GM12872 (cell line): Measurements from ENCODE around the gene PLA2G2A.

Source experiments
- CTCF ChIP-seq: IDR thresholded peaks from 3 replicates; pipeline ENCODE4 v1.5.1; 2011; ENCODE audit warnings: low read depth, mild to moderate bottlenecking, low read length, moderate library complexity; ENCODE audit not compliant: insufficient read depth

The PLA2G2A gene

GRCh38 chr1:19938472-19938871 is 40.9 kb downstream of the PLA2G2A start:
- no peak for TF ChIP-seq CTCF

DNA sequence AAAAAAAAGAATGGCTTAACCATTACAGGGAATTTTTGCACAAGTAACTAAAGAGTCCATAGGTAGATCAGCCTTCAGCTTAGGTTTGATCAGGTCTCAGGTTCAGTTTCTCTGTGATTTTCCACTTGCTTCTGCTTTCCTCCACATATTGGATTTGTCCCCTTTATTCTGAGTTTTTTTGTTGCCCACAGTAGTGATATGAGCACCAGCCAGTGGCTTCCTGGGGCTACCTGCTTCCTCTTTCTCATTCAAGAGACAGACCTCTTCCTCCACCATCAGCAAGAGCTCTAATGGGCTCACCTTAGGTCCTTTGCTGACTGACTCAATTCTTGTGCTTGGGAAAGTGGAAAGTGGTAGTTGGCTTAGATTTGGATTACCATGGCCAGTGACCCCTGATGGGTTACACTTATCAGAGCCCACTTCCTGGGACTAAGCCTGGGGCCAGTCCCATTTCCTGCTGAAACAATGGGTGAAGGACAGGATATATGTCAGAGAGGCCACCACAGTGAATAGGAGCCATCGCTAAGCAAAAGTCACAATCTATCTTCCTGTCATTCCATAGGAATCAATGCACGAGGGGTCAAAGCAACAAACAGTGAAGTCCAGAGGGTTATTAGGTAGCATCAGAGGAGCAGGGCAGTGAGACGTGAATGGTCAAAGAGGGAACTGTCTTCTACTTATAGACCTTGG is 43.2 kb downstream of the PLA2G2A start:
- TF ChIP-seq CTCF = no peak

DNA sequence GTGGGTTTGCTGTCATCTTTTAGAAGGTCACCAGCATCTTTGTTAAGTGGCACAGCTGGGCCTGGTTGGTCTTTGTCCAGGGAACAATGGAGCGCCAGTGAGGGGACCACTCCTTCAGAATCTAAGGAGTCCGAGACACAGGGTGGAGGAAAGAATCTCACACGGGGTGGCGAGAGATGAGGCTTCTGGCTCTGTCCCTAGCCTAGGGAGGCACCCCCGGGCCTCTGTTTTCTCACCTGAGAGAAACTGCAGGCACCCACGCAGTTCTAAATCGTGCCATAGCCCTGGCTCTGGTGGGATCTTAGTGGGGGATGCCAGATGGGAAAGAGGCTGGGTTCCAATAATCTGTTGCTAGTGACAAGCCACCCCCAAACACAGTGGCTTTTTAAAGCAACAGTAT is 45.1 kb downstream of the PLA2G2A start:
- no peak for TF ChIP-seq CTCF

DNA sequence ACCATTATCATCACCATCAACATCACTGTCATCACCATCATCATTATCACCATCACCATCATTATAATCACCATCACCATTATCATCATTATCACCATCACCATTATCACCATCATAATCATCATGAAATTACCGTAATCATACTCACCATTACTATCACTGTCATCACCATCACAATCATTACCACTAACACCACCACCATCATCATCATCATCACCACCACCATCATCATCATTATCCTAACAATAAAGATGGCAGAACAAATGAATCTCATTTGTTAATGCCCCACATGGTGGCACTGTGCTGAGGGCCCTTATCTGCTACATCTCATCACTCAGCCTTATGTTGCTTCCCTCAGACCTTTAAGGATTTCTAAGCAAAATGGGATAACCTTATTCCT is 46.6 kb downstream of the PLA2G2A start:
- TF ChIP-seq CTCF = no peak

GRCh38 chr1:19926296-19927129 is 52.9 kb downstream of the PLA2G2A start:
- no peak for TF ChIP-seq CTCF
